Psoas muscle (tissue), 8 donors: Measurements from ENCODE around the gene CDH4. TPM values are rescaled to one million over a fixed set of nuclear protein-coding genes. Genes with fewer than 3 reads are reported as not detected.

Source experiments
- ATAC-seq, 4 donors: fragments of 200-7000 bp; cut with Tn5 transposase; one replicate each; pipeline ENCODE4 v1.9.1; 2020; ENCODE audit warnings: moderate library complexity in 3 of 4, mild to moderate bottlenecking in 2 of 4
- DNase-seq, 2 donors: peaks; one replicate each; pipeline ENCODE4 v3.0.0-alpha.2; 2020
- H3K27ac ChIP-seq: fragments of 200-600 bp; one replicate; pipeline ENCODE4 v1.8.0; 2022
- H3K27me3 ChIP-seq, 3 donors: fragments of 200-600 bp in 1 of 3; one replicate each; pipeline versions ENCODE4 v1.6.1 to v1.8.0; 2013 to 2022; ENCODE audit warnings: low read length in 2 of 3, mild to moderate bottlenecking in 2 of 3, moderate library complexity in 1 of 3; ENCODE audit not compliant: insufficient read depth in 3 of 3
- H3K36me3 ChIP-seq, 2 donors: fragments of 200-600 bp in 1 of 2; one replicate each; pipeline versions ENCODE4 v1.6.1 to v1.8.0; 2013 to 2022; ENCODE audit warnings: low read depth in 1 of 2, mild to moderate bottlenecking in 1 of 2, moderate library complexity in 1 of 2; ENCODE audit not compliant: insufficient read depth in 1 of 2
- H3K4me1 ChIP-seq: fragments of 200-600 bp; one replicate; pipeline ENCODE4 v1.8.0; 2022
- H3K4me3 ChIP-seq: fragments of 200-600 bp; one replicate; pipeline ENCODE4 v1.8.0; 2022; ENCODE audit warnings: mild to moderate bottlenecking
- H3K9me3 ChIP-seq: fragments of 200-600 bp; one replicate; pipeline ENCODE4 v1.8.0; 2022
- CTCF ChIP-seq: fragments of 200-600 bp; IDR thresholded peaks from one replicate; pipeline ENCODE4 v1.8.0; 2022; ENCODE audit warnings: antibody characterized with exemption
- WGBS, 3 donors: extraction: QIAGEN DNeasy Blood & Tissue Kit; methylation state at CpG; one replicate each; pipeline versions ENCODE4 v1.1.6 to v1.1.7; 2013; 5-methylcytosine and 5-hydroxymethylcytosine counted together
- intact Hi-C, 2 donors: fragments of 100-400 bp; cut with DNase I; formaldehyde crosslinking; loops; one replicate each; pipeline versions ENCODE4 v1.11.0 to v1.14.2; 2022
- polyA plus RNA-seq, 3 donors: library from polyadenylated mRNA; stranded (reverse); fragments of 200-250 nt; gene quantifications; one replicate each; pipeline ENCODE4 v1.2.3, GENCODE V29; 2013
- total RNA-seq, 4 donors: library from RNA; stranded (reverse); fragmentation: NEBNext Ultra II Directional in 2 of 4; extraction: Animal tissue kit (Norgen Biotek cat#: 25700) in 2 of 4; gene quantifications; one replicate each; pipeline versions ENCODE4 v1.2.1 to v1.2.4, GENCODE V29; 2021 to 2023
- donor health status: healthy with polysubstance abuse.
- donor health status: DM: no; HTN: no; CAD: no; lungs with moderate emphysema.
- donor health status: Bipolar disorder and iron deficiency.
- donor health status: healthy.
- donor health status: DM: yes; HTN: yes; CAD: no.
- donor health status: DM: no; HTN: no; CAD: no.
- donor health status: DM: no; HTN: no; CAD: no.
- donor health status: DM: yes; HTN: yes; CAD: no.

Gene CDH4
- total and polyA plus RNA-seq, 7 donors, result 0.26 to 1.0 (median 0.34) TPM

- Histone ChIP-seq H3K36me3 (no peaks in the 10 kb centered on the region), H3K27ac (no peak overlapping the region), H3K27me3 (peaks cover 0 to 24% (median 9%) of the 10 kb centered on the region in 3 donors), H3K4me3 (no peak overlapping the region), H3K4me1 (no peaks in the 10 kb centered on the region), H3K9me3 (no peaks in the 10 kb centered on the region)
- 19 to 37% (median 23%) methylated on average over 10 of the region's 10 CpGs for WGBS, 3 donors
- intact Hi-C loops, result no loop called here
- no peak for DNase-seq
- TF ChIP-seq CTCF, result no peak
- no peak for ATAC-seq
Observed at GRCh38 chr20:61628480-61628879, 376.4 kb downstream of the CDH4 start.

- WGBS, 3 donors, result 13 to 23% (median 13%) methylated on average over 17 of the region's 17 CpGs
- ATAC-seq (no peak), DNase-seq (no peak)
- H3K27ac ChIP-seq, result no peak overlapping the region
- no peaks in the 10 kb centered on the region for H3K9me3 ChIP-seq
- H3K4me1 ChIP-seq, result no peaks in the 10 kb centered on the region
- H3K36me3 ChIP-seq, result no peaks in the 10 kb centered on the region
- intact Hi-C loops, result no loop called here
- no peak for TF ChIP-seq CTCF
- no peak overlapping the region for H3K4me3 ChIP-seq
- peaks cover 0 to 24% (median 9%) of the 10 kb centered on the region in 3 donors for H3K27me3 ChIP-seq
Observed at GRCh38 chr20:61628901-61629601, 377.0 kb downstream of the CDH4 start.

- TF ChIP-seq CTCF, result no peak
- intact Hi-C loops, result no loop called here
- Histone ChIP-seq H3K27ac (no peak overlapping the region), H3K27me3 (peaks cover 0 to 24% (median 5%) of the 10 kb centered on the region in 3 donors), H3K9me3 (no peaks in the 10 kb centered on the region), H3K4me1 (no peaks in the 10 kb centered on the region), H3K4me3 (no peak overlapping the region), H3K36me3 (no peaks in the 10 kb centered on the region)
- DNase-seq (no peak), ATAC-seq (no peak)
- 25 to 33% (median 26%) methylated on average over 25 of the region's 25 CpGs for WGBS, 3 donors
Observed at GRCh38 chr20:61629602-61630390, 377.7 kb downstream of the CDH4 start.

- Histone ChIP-seq H3K27me3 (peaks cover 0 to 24% (median 5%) of the 10 kb centered on the region in 3 donors), H3K4me1 (no peaks in the 10 kb centered on the region), H3K4me3 (no peak overlapping the region), H3K27ac (no peak overlapping the region), H3K36me3 (no peaks in the 10 kb centered on the region), H3K9me3 (no peaks in the 10 kb centered on the region)
- 71 to 87% (median 75%) methylated on average over 5 of the region's 5 CpGs for WGBS, 3 donors
- ATAC-seq (no peak), DNase-seq (no peak)
- intact Hi-C loops, result no loop called here
- no peak for TF ChIP-seq CTCF
Observed at GRCh38 chr20:61630391-61630650, 378.3 kb downstream of the CDH4 start.
